ENCODE results near the gene ZSCAN5B. TPM values are rescaled to one million over a fixed set of nuclear protein-coding genes. Genes with fewer than 3 reads are reported as not detected.
"Not testable (repeated sequence)": the region's sequence is repeated elsewhere in the genome, so short reads cannot be mapped to it uniquely, and the experiment has no call there.

ZSCAN5B gene, protein sequence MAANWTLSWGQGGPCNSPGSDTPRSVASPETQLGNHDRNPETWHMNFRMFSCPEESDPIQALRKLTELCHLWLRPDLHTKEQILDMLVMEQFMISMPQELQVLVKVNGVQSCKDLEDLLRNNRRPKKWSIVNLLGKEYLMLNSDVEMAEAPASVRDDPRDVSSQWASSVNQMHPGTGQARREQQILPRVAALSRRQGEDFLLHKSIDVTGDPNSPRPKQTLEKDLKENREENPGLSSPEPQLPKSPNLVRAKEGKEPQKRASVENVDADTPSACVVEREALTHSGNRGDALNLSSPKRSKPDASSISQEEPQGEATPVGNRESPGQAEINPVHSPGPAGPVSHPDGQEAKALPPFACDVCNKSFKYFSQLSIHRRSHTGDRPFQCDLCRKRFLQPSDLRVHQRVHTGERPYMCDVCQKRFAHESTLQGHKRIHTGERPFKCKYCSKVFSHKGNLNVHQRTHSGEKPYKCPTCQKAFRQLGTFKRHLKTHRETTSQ
- under 1 TPM in 1 of 6 experiments, not detected in 5; 0.12 TPM for total RNA-seq (2021; fragmentation: NEBNext Ultra II Directional; extraction: Animal tissue kit (Norgen Biotek cat#: 25700))
- long read RNA-seq: 0 reads

DNA sequence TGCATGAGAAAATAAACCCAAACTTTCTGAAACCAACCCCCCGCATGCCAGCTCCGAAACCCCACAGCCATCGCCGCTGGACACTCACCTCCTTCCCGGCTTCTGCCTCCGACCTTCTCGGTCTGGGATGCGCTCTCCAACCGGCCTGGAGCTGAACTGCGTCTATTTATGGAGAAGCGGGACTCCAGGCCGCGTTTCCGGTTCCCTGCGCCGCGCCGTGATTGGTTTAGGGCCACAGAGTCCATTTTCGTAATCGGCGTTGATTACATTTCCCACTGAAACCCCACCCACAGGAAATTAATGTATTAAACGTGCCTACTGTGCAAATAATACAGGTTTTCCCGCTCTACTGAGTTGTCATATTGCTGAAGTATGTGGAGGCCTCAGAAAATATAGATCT, at the start of gene ZSCAN5B:
TSS of gene ZSCAN5B (minus strand) at position 138 of the 400 bp plus-strand sequence. CDS start 4,731 bp downstream, outside the sequence.
- not testable (repeated sequence) for H3K4me1 Mint-ChIP-seq (ENCODE audit: low read depth); H3K36me3 Mint-ChIP-seq (ENCODE audit: low read depth); H3K27ac Mint-ChIP-seq; H3K4me3 Mint-ChIP-seq; DNase-seq; H3K27me3 Mint-ChIP-seq (ENCODE audit: insufficient read depth)
- H3K9me3 Mint-ChIP-seq: peaks cover 14% of the 10 kb centered on the region; the same call in 1 of the 2 replicates

DNA sequence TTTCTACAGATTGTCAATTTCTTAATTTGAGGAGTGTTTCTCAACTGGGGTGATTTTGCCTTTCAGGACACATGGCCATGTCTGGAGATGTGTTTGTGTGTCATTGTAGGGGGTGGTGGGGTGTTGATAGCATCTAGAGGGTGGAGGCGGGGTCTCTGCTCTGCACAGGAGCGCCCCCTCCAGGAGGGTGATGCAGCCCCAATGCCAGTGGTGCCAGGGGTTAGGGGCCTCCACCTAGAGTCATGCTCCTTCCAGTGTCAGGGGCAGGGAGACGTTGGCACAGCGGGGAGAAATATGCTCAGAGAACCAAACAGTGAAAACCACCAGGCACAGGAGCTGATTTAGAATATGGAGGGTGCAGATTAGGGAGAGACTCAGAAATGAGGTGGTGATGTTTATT, 48.2 kb upstream of the ZSCAN5B start:
- not testable (repeated sequence) for DNase-seq
- peaks cover 41% of the 10 kb centered on the region for H3K9me3 Mint-ChIP-seq

DNA sequence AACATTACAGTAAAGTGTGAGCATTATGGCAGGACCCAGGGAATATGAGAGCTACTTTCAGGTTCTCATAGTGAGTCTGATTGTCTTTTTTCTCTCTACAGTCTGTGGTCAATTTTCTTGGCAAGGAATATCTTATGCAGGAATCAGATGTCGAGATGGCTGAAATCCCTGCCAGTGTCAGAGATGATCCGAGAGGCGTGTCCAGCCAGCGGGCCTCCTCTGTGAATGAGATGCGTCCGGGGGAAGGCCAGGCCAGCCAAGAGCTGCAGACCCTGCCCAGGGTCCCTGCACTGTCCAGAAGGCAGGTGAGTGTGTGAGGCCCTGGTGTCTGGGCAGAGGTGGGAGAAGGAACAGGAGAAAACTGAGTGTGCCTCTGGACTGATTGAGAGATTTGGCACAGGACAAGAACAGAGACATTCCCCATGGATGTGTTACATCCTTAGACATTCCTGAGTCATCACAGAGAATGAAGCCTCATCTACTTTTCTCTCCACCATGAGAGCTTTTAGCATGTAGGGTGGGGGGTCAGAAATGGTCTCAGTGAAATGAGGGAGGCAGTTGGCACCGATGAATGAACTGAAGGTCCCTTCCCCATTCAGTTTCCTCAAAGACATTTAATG, 47.6 kb upstream of the ZSCAN5B start:
- DNase-seq: peak; percentile 21
- H3K27me3 Mint-ChIP-seq (ENCODE audit: insufficient read depth): peaks cover 1% of the 10 kb centered on the region; the same call in 1 of the 2 replicates
- H3K36me3 Mint-ChIP-seq (ENCODE audit: low read depth): peaks cover 32% of the 10 kb centered on the region

More for the DNA sequence above, 48.2 kb upstream of the ZSCAN5B start:
- H3K4me3 Mint-ChIP-seq; H3K27me3 Mint-ChIP-seq (ENCODE audit: insufficient read depth); H3K27ac Mint-ChIP-seq: not testable (repeated sequence)
- peaks cover 12% of the 10 kb centered on the region for H3K4me1 Mint-ChIP-seq (ENCODE audit: low read depth)
- H3K36me3 Mint-ChIP-seq (ENCODE audit: low read depth): peaks cover 32% of the 10 kb centered on the region

GRCh38 chr19:56223481-56223880, 25.9 kb upstream of the ZSCAN5B start:
- DNase-seq: no peak
- Mint-ChIP-seq H3K36me3 (ENCODE audit: low read depth) (peaks cover 18% of the 10 kb centered on the region), H3K9me3 (peaks cover 30% of the 10 kb centered on the region), H3K4me1 (ENCODE audit: low read depth) (no peaks in the 10 kb centered on the region), H3K27me3 (ENCODE audit: insufficient read depth) (peaks cover 1% of the 10 kb centered on the region; the same call in 1 of the 2 replicates), H3K27ac (no peak overlapping the region), H3K4me3 (no peak overlapping the region)
- TF ChIP-seq, protein P1, sequence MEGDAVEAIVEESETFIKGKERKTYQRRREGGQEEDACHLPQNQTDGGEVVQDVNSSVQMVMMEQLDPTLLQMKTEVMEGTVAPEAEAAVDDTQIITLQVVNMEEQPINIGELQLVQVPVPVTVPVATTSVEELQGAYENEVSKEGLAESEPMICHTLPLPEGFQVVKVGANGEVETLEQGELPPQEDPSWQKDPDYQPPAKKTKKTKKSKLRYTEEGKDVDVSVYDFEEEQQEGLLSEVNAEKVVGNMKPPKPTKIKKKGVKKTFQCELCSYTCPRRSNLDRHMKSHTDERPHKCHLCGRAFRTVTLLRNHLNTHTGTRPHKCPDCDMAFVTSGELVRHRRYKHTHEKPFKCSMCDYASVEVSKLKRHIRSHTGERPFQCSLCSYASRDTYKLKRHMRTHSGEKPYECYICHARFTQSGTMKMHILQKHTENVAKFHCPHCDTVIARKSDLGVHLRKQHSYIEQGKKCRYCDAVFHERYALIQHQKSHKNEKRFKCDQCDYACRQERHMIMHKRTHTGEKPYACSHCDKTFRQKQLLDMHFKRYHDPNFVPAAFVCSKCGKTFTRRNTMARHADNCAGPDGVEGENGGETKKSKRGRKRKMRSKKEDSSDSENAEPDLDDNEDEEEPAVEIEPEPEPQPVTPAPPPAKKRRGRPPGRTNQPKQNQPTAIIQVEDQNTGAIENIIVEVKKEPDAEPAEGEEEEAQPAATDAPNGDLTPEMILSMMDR (IDR thresholded peaks at IDR 0.05): no peak

More for the DNA sequence above, 47.6 kb upstream of the ZSCAN5B start:
- TF ChIP-seq, protein P1 (IDR thresholded peaks at IDR 0.05): no peak
- Mint-ChIP-seq H3K4me1 (ENCODE audit: low read depth) (peaks cover 12% of the 10 kb centered on the region), H3K27ac (no peak overlapping the region; the same call in 1 of the 2 replicates), H3K4me3 (no peak overlapping the region), H3K9me3 (peaks cover 41% of the 10 kb centered on the region)

- no peak overlapping the region for H3K4me3 Mint-ChIP-seq
- H3K27me3 Mint-ChIP-seq (ENCODE audit: insufficient read depth): peaks cover 1% of the 10 kb centered on the region; the same call in 1 of the 2 replicates
- H3K9me3 Mint-ChIP-seq: peaks cover 29% of the 10 kb centered on the region
- DNase-seq: no peak
- no peak overlapping the region for H3K27ac Mint-ChIP-seq
- H3K4me1 Mint-ChIP-seq (ENCODE audit: low read depth): no peaks in the 10 kb centered on the region
- TF ChIP-seq, protein P1 (IDR thresholded peaks at IDR 0.05): no peak
- H3K36me3 Mint-ChIP-seq (ENCODE audit: low read depth): peaks cover 21% of the 10 kb centered on the region
Measured at GRCh38 chr19:56222901-56223300, 25.3 kb upstream of the ZSCAN5B start.

DNA sequence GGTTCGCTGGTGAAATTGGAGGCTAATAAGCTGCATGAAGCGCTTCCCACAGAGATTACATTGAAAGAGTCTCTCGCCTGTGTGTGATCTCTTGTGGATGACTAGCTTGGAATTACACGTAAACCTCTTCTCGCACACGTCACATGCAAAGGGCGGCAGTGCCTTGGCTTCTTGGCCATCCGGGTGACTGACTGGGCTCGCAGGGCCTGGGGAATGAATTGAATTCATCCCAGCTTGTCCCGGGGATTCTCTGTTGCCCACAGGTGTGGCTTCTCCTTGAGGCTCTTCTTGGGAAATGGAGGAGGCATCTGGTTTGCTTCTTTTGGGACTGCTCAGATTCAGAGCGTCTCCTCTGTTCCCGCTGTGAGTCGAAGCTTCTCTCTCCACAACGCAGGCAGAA, 24.3 kb upstream of the ZSCAN5B start:
- TF ChIP-seq, protein P1 (IDR thresholded peaks at IDR 0.05): no peak
- H3K27me3 Mint-ChIP-seq (ENCODE audit: insufficient read depth): peaks cover 1% of the 10 kb centered on the region
- H3K4me3 Mint-ChIP-seq: no peak overlapping the region
- peaks cover 23% of the 10 kb centered on the region for H3K36me3 Mint-ChIP-seq (ENCODE audit: low read depth)
- no peaks in the 10 kb centered on the region for H3K4me1 Mint-ChIP-seq (ENCODE audit: low read depth)
- no peak for DNase-seq
- H3K27ac Mint-ChIP-seq: no peak overlapping the region
- peaks cover 31% of the 10 kb centered on the region for H3K9me3 Mint-ChIP-seq

Data from HFFc6 (cell line).